Measurements from ENCODE around the gene NAE1.
"Not testable (repeated sequence)": the region's sequence is repeated elsewhere in the genome, so short reads cannot be mapped to it uniquely, and the experiment has no call there.

Gene NAE1

GRCh38 chr16:66800856-66801255, 29.9 kb downstream of the NAE1 start:
- FAIRE-seq = no peak

DNA sequence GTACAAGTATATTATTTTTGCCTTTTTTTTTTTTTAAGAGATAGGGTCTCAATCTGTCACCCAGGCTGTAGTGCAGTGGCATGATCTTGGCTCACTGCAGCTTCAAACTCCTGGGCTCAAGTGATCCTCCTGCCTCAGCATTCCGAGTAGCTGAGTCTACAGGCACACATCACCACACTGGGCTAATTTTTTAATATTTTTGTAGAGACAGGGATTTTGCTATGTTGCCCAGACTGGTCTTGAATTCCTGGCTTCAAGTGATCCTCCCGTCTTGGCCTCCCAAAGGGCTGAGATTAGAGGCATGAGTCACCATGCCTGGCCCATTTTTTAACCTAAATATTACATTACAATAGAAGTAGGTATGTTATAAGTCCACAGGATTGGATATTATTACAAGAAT, 32.6 kb downstream of the NAE1 start:
- no peak for FAIRE-seq

GRCh38 chr16:66793984-66794383, 36.8 kb downstream of the NAE1 start:
- not testable (repeated sequence) for FAIRE-seq

DNA sequence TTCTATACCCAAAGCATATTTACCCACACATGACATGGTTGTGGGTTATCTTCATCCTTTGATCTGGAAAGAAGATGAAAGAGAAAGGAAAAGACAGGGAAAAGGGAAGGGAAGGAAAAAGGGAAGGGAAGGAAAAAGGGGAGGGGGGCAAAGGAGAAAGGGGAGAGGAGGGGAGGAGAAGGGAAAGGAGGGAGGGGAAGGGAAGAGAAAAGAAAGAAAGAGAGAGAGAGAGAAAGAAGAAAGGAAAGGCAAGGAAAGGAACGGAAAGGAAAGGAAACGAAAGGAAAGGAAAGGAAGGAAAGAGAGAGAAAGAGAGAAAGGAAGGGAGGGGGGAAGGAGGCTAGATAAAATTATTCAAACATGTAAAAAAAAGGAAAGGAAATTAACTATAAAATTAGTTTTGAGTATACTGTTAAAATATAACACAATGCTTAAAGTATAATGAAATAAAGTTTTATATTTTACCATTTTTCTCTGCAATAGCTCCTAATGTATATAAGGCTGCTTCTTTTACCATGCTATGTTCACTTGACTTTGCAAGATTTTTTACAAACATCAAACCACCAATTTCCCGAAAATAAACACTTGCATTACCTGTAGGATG, 40.5 kb downstream of the NAE1 start:
- no peak for FAIRE-seq

- no peak for FAIRE-seq
These were observed 43.3 kb downstream of the NAE1 start for GRCh38 chr16:66787427-66787826.

- no peak for FAIRE-seq
These were observed 44.2 kb downstream of the NAE1 start for GRCh38 chr16:66786551-66786950.

DNA sequence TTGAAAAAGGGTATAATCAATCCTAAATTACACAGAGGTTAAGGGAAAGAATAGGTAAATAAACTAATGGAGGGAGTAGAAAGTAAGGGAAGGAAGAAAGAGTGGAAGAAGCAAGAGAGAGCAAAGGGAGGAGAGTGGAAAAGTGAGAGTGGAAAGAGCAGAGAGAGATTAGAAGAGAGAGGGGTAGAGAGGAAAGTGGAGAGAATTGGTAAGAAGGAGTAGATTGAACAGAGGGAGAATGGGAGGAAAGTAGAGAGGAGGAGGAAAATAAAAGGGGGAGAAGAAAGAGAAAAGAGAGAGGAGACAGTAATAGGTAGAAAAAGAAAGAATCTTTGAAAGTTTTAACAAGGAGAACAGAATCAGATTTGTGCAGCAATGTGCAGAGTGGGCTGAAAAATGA, 54.3 kb downstream of the NAE1 start:
- FAIRE-seq = no peak

- FAIRE-seq = no peak
These were observed 55.8 kb downstream of the NAE1 start for GRCh38 chr16:66774981-66775380.

DNA sequence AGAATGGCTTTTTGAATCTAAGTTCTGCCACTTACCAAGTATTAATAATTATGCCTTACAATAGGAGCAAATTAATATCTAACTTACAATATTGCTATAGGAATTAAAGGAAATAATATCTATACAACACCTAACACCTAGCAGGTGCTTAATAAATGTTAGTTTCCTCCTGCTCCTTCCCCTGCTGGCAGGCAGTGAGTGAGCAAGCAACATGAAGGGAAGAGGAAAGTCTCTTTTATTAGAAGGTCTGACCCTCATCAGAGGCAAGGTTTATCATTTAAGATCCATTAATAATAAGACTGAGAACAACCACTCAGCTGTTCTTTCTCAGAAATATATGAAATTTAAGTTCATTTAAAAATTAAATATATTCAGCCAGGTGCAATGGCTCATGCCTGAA, 72.7 kb downstream of the NAE1 start:
- no peak for FAIRE-seq

DNA sequence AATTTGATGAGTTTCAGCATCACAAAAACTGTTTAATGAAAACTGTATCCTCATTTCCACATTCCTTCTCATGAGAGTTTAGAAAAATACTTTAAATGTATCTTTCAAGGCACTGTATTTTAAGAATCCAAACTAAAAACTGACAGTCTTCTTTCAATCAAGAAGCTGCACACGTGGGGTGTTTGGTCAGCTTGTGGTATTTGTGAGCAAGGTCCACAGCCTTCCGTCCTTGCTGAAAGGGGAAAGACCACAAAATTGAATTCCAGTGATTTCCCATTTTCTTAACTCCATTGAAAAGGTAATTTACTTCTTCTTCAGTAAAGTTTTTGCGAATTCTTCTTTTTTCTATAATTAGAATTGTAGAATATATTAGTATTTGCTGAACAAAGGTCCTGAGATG, 76.0 kb downstream of the NAE1 start:
- FAIRE-seq = no peak

- FAIRE-seq = no peak
These were observed 76.6 kb downstream of the NAE1 start for GRCh38 chr16:66754211-66754610.

GRCh38 chr16:66752958-66753357, 77.8 kb downstream of the NAE1 start:
- no peak for FAIRE-seq
